GM21515 (cell line): ENCODE data around the gene MED10.

ENCODE experiments used
- ATAC-seq: cut with Tn5 transposase; IDR thresholded peaks from one replicate; pipeline ENCODE4 v1.9.1; 2021; ENCODE audit not compliant: unreplicated experiment

MED10 gene

GRCh38 chr5:6399980-6400910 lies 21.9 kb upstream of the MED10 start:
- ATAC-seq, result no peak

DNA sequence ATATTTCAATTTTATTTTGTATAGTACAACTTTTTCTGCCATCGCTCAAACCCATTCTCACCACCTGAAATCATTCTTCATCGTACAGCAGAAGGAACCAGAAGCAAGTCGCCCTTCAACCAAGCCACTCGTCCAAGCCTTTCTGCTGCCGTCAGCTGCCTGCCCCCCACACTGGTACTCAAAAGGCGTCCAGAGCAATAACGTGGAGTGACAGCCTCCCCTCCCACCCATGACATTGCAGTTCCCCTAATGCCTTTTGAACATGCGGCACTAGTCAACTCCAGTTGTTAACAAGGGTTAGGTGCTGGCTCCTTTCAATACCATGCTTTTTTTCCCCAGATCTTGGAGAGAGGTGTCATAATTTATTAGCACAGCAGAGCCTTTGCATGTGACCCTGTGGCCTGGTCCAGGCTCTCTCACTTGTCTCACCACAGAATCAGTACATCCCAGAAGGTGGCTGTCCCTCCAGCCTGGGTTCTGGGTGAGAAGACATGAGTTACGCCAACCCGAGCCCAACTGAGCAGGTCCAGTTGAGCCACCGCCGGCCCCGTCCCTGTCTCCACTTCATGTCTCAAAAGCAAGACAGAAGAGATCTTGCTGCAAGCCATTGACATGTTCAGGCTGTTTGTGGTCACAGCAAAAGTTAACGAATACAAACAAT lies 20.4 kb upstream of the MED10 start:
- no peak for ATAC-seq

GRCh38 chr5:6397536-6398269 lies 19.4 kb upstream of the MED10 start:
- no peak for ATAC-seq

GRCh38 chr5:6396836-6397535 lies 18.6 kb upstream of the MED10 start:
- ATAC-seq, result no peak

GRCh38 chr5:6396043-6396442 lies 17.7 kb upstream of the MED10 start:
- no peak for ATAC-seq

- no peak for ATAC-seq
Observed at GRCh38 chr5:6395621-6396020, 17.3 kb upstream of the MED10 start.

DNA sequence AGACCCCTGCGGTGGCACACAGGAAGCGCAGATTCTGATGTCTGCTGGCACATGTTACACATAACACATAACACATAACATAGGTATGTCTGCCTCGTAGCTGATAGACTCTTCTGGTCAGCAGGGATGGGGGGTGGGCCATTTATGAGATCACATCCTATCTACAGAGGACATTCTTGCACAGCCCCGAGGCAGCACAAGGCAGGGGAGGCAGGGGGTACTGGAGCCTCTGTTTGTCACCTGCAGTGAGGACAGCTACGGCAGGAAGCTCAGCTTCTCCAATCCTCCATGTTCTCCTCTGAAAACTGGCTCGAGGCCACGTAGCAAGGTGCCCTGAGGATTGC lies 16.7 kb upstream of the MED10 start:
- ATAC-seq, result no peak

GRCh38 chr5:6394429-6395101 lies 16.2 kb upstream of the MED10 start:
- ATAC-seq, result no peak

DNA sequence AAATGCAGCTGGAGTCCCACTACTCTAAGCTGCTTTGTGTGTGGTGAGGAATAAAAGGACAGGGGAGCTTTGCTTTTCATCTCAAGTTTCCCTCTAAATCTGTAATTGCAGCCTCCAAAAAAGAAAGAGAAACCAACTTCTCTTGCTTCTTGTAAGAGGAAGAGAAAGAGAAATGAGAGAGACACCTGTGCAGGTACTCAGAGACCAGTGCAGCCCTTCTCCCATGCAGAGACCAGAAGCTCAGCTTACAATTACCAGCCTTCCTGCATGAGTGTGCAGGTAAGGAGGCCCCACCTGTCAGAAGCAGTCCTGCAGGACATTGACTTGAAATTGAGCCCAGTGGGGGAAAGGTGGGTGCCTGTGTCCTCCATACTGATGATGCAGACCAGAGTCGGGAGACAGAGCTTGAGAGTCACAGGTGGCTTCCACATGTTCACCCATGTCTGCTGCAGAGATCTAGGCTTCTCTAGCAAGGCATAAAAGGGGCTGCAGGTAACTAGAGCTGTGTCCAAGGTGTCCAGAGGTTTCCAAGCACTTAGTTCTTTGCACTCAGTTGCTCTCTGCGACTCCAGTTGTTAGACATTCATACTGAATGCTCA lies 15.3 kb upstream of the MED10 start:
- ATAC-seq, result peak; percentile 67

- ATAC-seq, result no peak
Observed at GRCh38 chr5:6392561-6392960, 14.2 kb upstream of the MED10 start.

- ATAC-seq, result no peak
Observed at GRCh38 chr5:6391151-6391550, 12.8 kb upstream of the MED10 start.

GRCh38 chr5:6389946-6390530 lies 11.7 kb upstream of the MED10 start:
- no peak for ATAC-seq

DNA sequence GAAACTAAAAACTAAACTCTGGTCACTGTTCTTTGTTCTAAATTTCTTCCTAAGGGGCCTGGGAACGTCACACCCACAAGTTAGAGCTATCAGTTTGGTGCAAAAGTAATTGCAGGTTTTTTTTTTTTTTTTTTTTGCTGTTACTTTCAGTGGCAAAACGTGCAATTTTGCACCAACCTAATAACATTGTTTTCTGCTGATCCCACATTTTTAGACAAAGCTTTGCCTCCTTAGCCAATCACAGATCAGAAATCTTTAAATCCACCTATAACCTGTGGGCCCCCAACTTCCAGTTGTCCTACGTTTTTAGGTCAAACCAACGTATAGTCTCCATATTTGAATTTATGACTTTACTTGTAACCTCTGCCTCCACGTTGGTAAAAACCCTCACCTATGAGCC lies 11.1 kb upstream of the MED10 start:
- ATAC-seq, result no peak

- no peak for ATAC-seq
Observed at GRCh38 chr5:6387970-6388369, 9.6 kb upstream of the MED10 start.

GRCh38 chr5:6386271-6386670 lies 7.9 kb upstream of the MED10 start:
- ATAC-seq, result no peak

DNA sequence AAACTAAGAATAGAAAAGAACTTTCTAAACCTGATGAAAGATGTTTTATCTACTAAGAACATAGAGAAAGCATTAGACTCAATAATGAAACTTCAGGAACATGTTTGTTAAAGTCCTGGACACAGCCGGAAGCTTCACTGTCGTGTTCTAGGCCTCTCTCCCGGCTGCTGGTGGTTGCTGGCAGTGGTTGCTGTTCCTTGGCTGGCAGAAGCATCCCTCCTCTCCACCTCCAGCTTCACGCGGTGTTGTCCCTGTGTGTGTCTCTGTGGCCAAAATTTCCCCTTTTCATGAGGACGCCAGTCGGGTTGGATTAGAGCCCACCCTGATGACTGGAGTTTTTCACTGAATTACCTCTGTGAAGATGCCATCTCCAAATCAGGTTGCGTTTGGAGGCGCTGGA lies 6.5 kb upstream of the MED10 start:
- ATAC-seq, result no peak

- no peak for ATAC-seq
Observed at GRCh38 chr5:6383376-6383775, 5.0 kb upstream of the MED10 start.

DNA sequence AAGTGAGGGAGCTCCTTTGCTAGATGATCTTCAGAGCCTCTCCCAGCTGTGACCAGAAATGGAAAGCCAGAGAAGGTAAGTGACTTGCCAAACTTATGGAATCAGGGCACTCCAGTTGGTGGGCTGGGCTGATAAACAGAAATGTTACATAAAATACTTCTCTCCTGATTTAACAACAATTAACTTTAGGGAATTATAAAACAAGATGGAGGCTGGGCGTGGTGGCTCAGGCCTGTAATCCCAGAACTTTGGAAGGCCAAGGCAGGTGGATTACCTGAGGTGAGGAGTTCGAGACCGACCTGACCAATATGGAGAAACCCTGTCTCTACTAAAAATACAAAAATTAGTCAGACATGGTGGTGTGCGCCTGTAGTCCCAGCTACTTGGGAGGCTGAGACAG lies 899 bp upstream of the MED10 start:
- no peak for ATAC-seq

- ATAC-seq, result peak; percentile 31
Observed at GRCh38 chr5:6378766-6379103, 388 bp upstream of the MED10 start.

GRCh38 chr5:6377582-6377904 lies 804 bp downstream of the MED10 start:
- ATAC-seq, result no peak
